Loucy (cell line): ENCODE results near the gene PLS1.

Experiments used
- EZH2phosphoT487 ChIP-seq: fragments of 200-600 bp; IDR thresholded peaks from 2 replicates; pipeline ENCODE4 v1.6.1; 2018; ENCODE audit warnings: antibody characterized with exemption, mild to moderate bottlenecking, moderate library complexity, borderline replicate concordance
- TF ChIP-seq, protein P1 (sequence below): fragments of 200-600 bp; sonication (generic); conservative IDR thresholded peaks from 2 replicates; pipeline ENCODE4 v1.5.1; 2014; ENCODE audit warnings: mild to moderate bottlenecking, antibody characterized with exemption, low read length

DNA sequence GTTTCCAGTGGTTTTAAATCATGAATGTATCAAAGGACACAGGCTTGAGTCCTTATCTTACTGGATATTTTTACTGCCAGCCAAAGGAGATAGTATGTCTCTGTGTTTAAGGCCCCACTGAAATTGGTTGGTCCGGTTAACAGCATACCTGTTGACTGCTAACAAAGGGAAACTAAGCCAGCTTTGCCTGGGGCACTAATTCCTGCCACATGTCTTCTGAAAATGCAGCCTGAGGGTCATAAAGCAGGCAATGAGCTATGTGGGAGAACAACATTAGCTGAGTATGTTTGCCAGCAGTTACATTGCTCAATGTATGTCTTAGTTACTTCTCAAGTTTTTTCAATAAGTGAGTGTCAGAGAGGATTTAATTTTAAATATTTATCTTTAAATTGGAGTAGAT is 12.4 kb downstream of the PLS1 start:
- TF ChIP-seq, protein P1, sequence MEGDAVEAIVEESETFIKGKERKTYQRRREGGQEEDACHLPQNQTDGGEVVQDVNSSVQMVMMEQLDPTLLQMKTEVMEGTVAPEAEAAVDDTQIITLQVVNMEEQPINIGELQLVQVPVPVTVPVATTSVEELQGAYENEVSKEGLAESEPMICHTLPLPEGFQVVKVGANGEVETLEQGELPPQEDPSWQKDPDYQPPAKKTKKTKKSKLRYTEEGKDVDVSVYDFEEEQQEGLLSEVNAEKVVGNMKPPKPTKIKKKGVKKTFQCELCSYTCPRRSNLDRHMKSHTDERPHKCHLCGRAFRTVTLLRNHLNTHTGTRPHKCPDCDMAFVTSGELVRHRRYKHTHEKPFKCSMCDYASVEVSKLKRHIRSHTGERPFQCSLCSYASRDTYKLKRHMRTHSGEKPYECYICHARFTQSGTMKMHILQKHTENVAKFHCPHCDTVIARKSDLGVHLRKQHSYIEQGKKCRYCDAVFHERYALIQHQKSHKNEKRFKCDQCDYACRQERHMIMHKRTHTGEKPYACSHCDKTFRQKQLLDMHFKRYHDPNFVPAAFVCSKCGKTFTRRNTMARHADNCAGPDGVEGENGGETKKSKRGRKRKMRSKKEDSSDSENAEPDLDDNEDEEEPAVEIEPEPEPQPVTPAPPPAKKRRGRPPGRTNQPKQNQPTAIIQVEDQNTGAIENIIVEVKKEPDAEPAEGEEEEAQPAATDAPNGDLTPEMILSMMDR, result no peak
- TF ChIP-seq EZH2phosphoT487, result no peak
